Gastrocnemius medialis (tissue), 4 donors: ENCODE measurements around the gene VAV2.

Experiments
- POLR2A ChIP-seq, 2 donors: fragments of 450-650 bp; IDR thresholded peaks; one replicate each; pipeline ENCODE4 v1.6.1; 2017; ENCODE audit warnings: antibody characterized with exemption in 2 of 2, mild to moderate bottlenecking in 2 of 2, moderate library complexity in 2 of 2
- TF ChIP-seq, protein P1 (sequence below), 5 experiments: fragments of 450-650 bp in 3 of 5; fragments of 200-600 bp in 2 of 5; sonication (generic) in 2 of 5; IDR thresholded peaks in 4 of 5; conservative IDR thresholded peaks in 1 of 5; 1 replicate in 4 of 5; 2 replicates in 1 of 5; pipeline ENCODE4 v1.5.1; 2016 to 2019; ENCODE audit warnings: antibody characterized with exemption in 5 of 5, mild to moderate bottlenecking in 3 of 5, moderate library complexity in 3 of 5

GRCh38 chr9:133796562-133796961, 195.6 kb downstream of the VAV2 start:
- TF ChIP-seq, protein P1, sequence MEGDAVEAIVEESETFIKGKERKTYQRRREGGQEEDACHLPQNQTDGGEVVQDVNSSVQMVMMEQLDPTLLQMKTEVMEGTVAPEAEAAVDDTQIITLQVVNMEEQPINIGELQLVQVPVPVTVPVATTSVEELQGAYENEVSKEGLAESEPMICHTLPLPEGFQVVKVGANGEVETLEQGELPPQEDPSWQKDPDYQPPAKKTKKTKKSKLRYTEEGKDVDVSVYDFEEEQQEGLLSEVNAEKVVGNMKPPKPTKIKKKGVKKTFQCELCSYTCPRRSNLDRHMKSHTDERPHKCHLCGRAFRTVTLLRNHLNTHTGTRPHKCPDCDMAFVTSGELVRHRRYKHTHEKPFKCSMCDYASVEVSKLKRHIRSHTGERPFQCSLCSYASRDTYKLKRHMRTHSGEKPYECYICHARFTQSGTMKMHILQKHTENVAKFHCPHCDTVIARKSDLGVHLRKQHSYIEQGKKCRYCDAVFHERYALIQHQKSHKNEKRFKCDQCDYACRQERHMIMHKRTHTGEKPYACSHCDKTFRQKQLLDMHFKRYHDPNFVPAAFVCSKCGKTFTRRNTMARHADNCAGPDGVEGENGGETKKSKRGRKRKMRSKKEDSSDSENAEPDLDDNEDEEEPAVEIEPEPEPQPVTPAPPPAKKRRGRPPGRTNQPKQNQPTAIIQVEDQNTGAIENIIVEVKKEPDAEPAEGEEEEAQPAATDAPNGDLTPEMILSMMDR (IDR thresholded peaks at IDR 0.05 in 4 of 5, conservative IDR thresholded peaks at IDR 0.05 in 1 of 5) = no peak
- no peak for TF ChIP-seq POLR2A (IDR thresholded peaks at IDR 0.05)
